GM21619 (cell line): ENCODE measurements around the gene PACSIN2.

Experiments used
- ATAC-seq: cut with Tn5 transposase; IDR thresholded peaks from one replicate; pipeline ENCODE4 v1.9.1; 2021; ENCODE audit not compliant: unreplicated experiment

The PACSIN2 gene

GRCh38 chr22:42831712-42832111 is 183.2 kb downstream of the PACSIN2 start:
- no peak for ATAC-seq

- ATAC-seq, result no peak
Observed at GRCh38 chr22:42830161-42830560, 184.8 kb downstream of the PACSIN2 start.

GRCh38 chr22:42829302-42829701 is 185.6 kb downstream of the PACSIN2 start:
- ATAC-seq, result no peak

GRCh38 chr22:42825796-42826195 is 189.2 kb downstream of the PACSIN2 start:
- no peak for ATAC-seq

- ATAC-seq, result no peak
Observed at GRCh38 chr22:42821386-42821785, 193.6 kb downstream of the PACSIN2 start.

- no peak for ATAC-seq
Observed at GRCh38 chr22:42820045-42820763, 194.7 kb downstream of the PACSIN2 start.
